Cardiac septum (tissue), 1 donor: ENCODE data around the gene ATF7IP. TPM values are rescaled to one million over a fixed set of nuclear protein-coding genes. Genes with fewer than 3 reads are reported as not detected.
"Not testable (repeated sequence)": the region's sequence is repeated elsewhere in the genome, so short reads cannot be mapped to it uniquely, and the experiment has no call there.

ENCODE experiments used
- DNase-seq: peaks from one replicate; pipeline ENCODE4 v3.0.0-alpha.2; 2020; ENCODE audit warnings: low spot score
- intact Hi-C: fragments of 100-400 bp; cut with DNase I; formaldehyde crosslinking; loops from one replicate; pipeline ENCODE4 v1.14.0; 2022
- total RNA-seq: library from RNA; stranded (reverse); fragmentation: NEBNext Ultra II Directional; extraction: Animal tissue kit (Norgen Biotek cat#: 25700); gene quantifications from one replicate; pipeline ENCODE4 v1.2.1, GENCODE V29; 2021
- donor health status: DM: no; HTN: no; CAD: no.

Gene ATF7IP
- total RNA-seq, 1 donor from 2014 or later, result 61.6 TPM

DNA sequence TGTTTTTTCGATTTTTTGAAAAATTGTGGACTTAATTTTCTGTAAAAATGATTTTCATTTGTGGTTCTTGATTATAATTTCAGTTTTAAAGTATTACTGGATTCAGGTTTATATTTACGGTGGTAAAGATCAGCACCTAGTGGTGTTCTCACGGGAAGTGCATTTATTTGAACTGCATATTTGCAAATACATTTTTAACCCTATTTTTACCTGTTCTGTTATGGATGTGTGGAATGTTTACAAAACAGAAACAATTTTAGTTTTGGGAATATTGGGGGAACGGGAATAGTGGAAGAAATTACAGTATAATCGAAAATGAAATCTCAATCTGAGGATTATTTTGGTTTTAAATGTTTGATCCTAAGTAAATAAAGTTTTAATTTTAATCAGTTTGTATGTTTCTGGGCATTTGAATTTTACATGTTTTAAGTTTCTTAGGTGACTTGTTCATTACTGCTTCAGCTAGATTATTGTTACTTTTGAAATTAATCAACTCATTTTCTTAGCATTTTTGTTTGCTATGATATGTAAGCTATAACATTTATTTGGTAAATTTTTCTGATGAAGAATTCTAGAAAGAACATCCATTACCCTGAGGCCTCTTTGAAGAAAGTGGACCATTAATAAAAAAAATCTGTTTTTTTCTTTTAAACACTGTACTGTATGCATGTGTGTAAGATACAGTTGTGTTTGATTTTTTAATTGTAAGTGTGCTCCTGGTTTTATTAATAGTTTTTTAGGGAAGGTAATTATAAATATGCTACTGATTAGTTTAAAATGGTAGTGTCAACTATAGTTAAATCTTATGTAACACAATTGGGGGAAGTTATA lies 942 bp downstream of the ATF7IP start:
- DNase-seq, result no peak
- intact Hi-C loops, result loop anchor here (2.0 to 10.0 kb wide), 3 partner anchors 18 to 188 kb away; no protein-coding TSS in a partner anchor

DNA sequence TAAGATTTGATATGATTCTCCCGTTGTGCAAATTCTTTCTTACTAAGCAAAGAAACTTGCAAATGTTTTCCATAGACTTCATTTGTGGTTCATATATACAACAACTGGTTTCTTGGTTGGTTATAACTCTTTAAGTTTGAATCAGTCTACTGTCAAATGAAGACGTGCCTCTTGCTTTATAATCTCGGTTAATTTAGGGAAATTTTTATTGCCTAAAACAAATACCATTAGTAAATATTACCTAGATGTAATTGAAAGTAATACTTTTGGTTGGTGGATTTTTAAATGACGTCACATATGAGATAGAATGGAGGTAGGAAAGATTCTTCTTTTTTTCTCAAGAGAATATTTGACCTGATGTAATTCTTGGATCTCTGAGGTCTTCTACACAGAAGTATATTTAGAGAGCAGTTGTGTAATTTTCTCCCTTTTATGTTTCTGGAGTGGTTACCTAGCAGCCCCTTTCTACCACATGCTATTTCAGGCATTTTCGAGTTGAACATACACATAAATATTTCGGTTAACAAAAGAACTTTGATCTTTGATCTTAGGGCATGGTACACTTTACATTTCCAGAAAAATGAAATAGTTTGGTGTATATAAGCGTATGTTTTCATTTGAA lies 1.7 kb downstream of the ATF7IP start:
- no peak for DNase-seq
- intact Hi-C loops, result loop anchor here (2.0 to 10.0 kb wide), 3 partner anchors 18 to 188 kb away; no protein-coding TSS in a partner anchor

DNA sequence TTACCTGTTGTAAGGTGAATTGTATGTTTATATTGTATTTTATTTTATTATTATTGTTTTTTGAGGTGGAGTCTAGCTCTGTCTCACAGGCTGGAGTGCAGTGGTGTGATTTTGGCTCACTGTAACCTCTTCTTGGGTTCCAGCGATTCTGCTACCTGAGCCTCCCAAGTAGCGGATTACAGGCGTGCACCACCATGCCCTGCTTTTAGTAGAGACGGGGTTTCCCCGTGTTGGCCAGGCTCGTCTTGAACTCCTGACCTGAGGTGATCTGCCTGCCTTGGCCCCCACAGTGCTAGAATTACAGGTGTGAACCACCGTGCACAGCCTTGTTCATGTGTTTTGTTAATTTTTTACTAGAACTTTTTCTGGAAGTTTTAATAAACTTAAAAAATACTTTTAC lies 3.8 kb downstream of the ATF7IP start:
- DNase-seq, result no peak
- intact Hi-C loops, result loop anchor here (5.0 to 10.0 kb wide), 2 partner anchors 48 to 185 kb away; no protein-coding TSS in a partner anchor

DNA sequence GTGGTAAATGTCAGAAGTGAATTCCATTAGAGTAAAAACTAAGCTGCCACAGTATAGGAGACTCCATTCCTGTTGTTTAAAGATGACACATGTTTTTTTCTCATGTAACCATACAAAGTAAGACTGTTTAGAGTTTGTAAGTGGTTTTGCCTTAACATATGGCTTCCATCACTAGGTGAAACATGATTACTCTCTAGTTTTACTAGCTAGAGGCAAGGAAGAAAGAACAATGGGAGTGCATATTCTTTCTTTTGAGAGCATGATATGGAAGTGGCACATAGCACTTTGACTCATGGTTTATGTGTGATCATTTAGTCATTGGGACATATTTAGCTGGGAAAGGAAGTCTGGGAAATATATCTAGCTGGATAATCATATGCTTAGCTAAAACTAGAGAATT lies 7.7 kb downstream of the ATF7IP start:
- intact Hi-C loops, result no loop called here
- DNase-seq, result no peak

DNA sequence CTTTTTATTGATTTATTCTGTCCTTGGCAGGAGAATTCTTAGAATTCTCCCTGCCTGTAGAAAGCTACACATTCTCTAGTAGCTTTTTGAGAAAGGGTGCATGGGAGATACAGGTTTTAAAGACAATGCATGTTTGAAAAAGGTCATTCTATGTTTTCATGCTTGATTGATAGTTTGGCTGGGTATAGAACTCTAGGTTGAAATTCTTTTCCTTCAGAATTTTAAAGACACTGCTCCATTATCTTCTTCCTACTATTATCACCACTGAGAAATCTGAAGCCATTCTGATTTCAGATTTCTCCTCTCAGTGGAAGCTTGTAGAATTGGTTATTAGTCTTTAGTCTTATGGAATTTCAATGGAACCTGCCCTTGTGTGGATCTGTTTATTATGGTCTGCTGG lies 14.0 kb downstream of the ATF7IP start:
- DNase-seq, result no peak
- intact Hi-C loops, result no loop called here

DNA sequence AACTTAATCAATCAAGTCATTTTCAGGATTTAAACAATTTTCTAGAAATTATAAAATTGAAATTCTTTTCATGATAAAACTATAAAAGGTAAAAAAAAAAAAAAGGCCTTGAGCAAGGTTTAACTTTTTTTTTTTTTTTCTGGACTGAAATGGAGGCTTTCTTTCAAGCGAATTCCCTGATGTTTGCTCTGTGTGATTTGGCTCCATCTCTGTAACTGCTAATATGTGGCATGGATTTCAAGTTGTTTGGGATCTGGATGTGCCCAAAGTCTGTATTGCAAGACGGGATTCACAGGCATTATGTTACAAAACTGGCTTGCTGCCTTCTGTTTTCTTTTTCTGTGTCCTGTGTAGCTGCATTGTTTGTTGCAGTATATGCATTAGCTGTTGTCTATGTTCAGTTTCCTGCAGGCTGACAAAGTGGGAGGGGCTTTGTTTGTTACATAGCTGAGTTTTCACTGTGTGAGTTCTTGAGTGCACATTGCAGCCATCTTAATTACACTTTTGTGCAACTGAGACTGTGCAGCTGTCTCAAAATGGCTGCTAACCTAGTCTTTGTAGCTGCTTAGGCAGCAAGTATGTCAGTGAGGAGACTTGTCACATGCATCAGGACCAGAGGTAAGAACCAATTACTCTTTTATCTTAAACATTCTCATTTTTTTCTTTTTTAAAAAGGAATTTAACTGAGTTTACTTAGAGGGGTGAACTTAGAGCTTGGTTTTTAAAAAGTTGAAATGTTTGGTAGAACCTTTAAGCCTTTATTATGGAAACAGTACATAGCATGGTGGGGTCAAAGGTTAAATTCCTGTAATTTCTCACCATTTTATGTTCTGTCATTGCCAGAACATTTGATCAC lies 19.5 kb downstream of the ATF7IP start:
- no peak for DNase-seq
- intact Hi-C loops, result loop anchor here (1.0 to 2.0 kb wide), 2 partner anchors 9 to 18 kb away; no protein-coding TSS in a partner anchor

DNA sequence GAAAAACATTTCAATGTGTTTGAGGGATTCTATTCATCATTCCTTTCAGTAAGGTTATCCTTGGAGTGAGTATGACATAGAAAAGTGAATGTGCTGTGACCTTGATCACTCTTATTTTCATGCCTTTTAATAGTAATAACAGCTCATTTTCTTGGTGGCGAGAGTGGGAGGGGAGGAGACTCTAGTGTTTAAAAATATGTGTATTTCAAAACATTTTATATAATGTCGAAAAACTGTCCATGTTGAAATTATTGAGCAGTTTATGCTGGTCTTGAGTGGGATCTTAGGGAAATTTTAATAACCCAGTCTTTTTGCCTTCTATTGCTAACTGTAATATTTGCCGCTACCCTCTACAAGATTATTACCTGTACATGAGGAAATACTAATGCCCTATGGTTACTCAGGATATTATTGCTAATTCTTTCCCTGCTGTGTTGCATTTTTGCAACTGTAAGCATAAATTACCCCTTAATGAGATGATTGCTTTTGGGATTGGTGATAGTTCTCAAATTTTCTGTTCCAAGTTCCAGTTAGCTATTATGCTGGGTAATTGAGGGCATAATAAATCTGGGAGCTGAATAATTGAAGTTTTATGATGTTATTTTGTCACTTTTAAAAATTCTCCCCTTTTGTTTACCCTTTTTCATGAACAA lies 21.9 kb downstream of the ATF7IP start:
- no peak for DNase-seq
- intact Hi-C loops, result no loop called here

DNA sequence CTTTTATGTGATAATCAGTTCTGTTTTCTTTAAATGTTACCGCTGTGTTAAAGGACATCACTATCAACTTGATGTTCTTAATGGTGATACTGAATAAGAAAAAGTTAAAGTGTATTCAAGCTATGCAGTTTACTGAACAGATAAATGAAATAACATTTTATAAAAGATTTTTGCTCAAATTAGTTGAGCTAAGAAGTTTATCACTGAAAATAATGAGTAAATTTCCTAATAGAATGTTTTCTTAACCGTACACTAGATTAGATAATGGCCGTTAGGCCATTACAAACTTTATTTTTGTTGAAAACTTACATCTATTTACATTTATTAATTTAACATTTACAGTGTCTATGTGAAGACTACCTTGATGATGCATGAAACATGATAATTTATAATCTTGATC lies 25.0 kb downstream of the ATF7IP start:
- intact Hi-C loops, result loop anchor here (5.0 to 10.0 kb wide), 2 partner anchors 133 to 384 kb away; a partner anchor contains a TSS

DNA sequence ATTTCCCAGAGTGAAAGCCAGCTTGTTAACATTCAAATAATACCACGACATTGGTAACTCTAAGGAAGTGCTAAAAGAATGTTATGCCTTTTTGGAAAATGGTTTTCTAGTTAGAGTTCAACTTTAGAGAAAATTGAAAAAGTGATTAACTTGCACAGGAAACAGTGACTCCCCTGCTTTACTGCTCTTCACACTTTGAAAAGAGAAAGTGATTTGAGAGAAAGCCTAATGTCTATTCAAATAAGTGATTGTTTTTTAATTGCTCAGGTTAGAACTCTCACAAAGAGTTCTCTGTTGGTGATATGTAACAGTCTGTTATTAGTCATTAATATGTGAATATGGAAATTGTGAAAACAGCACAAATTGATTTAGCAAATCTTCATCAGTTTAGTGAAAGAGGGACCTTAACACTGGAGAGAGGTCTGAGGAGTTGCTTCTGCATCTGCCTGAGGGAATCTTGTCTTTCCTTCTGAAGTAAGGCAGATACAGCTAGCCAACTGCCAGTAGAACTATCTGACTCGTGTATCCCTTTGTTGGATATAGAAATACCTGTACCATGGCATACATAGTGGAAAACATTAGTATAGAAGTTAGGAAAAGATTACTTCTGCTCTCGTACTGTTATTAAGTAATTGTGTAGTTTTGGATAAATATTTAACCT lies 25.5 kb downstream of the ATF7IP start:
- DNase-seq, result no peak
- intact Hi-C loops, result loop anchor here (5.0 to 10.0 kb wide), 2 partner anchors 134 to 384 kb away; a partner anchor contains a TSS

More for the DNA sequence above, 25.0 kb downstream of the ATF7IP start:
- no peak for DNase-seq

DNA sequence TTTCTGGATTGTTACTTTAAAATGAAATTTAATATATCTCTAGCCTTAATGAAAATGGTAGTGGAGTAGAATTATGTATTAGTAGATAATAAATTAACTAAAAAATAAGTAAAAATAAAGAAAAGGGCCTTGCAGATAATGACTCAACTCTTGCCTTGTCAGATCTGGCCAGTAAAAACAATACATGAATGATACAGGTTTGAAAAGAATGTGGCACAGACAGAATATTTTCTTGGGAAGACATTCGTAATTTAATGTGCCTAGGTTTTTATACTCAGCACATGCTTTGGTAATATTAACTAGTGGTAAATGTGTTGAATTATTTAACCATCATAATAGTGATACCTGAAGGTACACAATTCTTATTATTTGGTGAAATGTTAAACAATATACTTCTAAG lies 28.3 kb downstream of the ATF7IP start:
- DNase-seq, result no peak
- intact Hi-C loops, result loop anchor here (1.0 to 10.0 kb wide), 3 partner anchors 8 to 381 kb away; a partner anchor contains a TSS

DNA sequence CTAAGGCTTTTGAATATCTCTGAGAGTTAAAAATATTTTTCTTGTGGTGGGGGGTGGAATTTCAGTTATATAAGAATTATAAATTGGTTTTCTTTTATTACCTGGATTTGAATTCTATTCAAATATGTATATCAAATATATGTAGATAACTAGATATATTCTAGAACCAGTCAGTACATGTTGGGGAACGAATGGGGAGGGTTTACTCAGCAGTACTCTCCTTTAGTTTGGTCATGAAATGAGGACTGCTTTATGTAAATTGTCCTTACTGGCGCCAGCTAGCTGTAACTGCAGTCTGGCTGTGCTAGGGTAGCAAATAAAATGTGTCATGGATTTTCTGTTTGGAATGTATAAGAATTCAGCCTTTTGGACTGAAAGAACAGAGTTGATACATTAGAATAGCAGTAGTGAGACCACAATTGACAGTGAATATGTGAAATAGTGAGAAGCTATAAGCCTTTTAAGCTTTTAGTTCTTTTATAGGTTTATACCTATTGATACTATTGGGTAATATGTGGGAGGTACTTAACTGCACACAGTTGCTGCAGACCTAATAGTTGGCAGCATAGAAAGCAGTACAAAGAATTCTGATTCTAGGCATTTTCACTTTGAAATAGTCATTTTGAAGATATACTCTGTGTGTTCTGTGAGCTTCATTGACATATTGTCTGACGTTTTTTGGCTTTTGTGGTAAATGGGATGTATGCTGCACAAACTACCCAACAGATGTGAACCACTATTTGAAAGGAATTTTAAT lies 29.0 kb downstream of the ATF7IP start:
- intact Hi-C loops, result loop anchor here (1.0 to 10.0 kb wide), 3 partner anchors 9 to 380 kb away; a partner anchor contains a TSS

DNA sequence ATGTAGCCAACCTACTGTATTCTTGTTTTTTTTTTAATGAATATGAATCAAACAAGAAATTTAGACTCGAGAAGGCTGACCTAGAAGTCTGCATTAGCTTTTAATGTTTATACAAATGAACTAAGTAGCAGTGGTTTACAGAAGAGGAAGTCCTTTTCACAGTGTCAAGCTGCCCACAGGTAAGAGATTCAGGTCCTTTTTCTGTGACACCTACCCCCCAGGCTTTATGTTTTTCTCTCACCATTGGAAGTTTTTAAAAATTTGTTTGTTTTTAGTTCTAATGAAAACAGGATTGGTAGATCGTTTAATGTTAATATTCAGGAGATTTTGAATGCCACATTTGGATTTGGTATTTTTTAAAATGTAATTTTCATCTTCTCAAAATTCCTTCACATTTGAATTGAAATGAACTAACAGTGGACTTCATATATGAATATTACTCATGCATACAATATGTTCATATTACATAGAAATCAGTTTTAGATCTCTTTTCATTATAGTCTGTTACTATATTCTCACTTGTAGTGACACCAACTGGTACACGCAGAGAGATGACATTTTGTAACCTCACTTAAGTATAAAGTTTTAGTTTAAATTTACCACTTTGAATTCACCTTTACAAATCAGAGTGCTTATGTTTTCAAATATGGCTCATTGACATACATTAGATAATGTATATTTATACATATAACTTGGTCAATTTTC lies 29.7 kb downstream of the ATF7IP start:
- DNase-seq, result no peak
- intact Hi-C loops, result loop anchor here (10.0 kb wide), 1 partner anchor 380 kb away; a partner anchor contains a TSS

More for the DNA sequence above, 29.0 kb downstream of the ATF7IP start:
- DNase-seq, result no peak

DNA sequence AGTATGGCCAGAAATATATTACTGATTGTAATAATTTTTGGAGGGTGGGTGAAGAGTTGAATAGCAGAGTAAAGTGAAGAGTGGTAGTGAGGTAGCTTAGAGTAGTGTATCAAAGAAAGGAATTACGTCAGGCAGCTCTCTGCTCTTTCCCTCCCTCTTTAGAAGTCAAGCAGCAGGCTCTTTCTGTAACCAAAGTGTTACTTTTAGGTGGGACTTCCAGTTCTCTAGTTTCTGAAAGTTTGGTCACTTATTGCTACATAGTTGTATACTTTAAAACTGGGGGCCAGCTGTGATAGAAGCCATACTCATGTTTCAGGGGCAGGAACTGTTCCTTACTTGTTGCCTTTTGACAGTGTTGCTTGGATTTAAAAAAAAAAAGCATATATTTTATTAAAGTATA lies 30.6 kb downstream of the ATF7IP start:
- no peak for DNase-seq
- intact Hi-C loops, result loop anchor here (10.0 kb wide), 1 partner anchor 379 kb away; a partner anchor contains a TSS

DNA sequence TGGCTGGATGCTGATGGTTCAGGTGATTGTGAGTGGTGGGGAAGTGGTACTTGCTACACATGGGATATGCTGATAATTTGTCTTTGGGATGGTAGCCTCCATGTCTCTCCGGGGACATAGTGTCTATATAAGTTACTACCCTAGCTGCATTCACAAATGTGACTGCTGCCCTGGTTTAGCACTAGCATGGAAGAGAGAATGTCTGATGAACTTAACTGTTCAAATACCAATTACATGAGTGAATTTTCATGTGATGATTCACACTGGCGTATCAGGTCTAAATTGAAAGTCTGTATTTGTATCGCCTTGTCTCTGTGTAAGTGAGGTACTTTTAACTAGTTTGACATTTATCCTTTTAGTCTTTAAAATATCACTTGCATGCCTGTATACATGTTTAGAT lies 34.4 kb downstream of the ATF7IP start:
- intact Hi-C loops, result loop anchor here (10.0 kb wide), 1 partner anchor 375 kb away; a partner anchor contains a TSS
- DNase-seq, result no peak

DNA sequence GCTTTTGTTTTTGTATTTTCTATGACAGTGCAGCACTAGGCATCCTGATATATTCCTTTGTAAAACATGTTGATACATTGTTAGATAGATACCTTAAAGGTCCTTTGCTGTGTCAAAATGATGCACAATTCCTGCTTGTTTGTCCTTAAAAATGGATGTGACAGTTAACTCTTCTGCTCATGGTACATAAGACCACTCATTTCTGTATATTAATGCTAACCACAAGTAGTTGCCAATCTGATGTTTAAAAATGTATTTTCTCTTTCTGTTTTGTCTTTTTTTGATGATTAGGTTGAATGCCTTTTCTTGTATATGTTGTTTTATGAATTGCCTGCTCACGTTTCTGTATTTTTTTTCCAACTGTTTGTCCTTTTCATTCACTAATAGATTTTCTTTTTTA lies 35.1 kb downstream of the ATF7IP start:
- intact Hi-C loops, result no loop called here
- no peak for DNase-seq

DNA sequence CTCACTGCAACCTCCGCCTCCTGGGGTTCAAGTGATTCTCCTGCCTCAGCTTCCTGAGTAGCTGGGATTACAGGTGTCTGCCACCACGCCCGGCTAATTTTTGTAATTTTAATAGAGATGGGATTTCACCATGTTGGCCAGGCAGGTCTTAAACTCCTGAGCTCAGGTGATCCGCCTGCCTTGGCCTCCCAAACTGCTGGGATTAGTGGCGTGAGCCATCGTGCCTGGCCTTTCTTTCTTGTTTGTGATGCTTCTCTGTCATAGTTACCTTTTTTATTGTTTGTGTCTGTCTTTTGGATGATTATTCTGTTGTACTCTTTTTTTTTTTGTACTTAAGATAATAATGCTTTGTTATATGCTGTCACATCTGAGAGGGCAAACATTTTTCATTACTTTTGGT lies 35.8 kb downstream of the ATF7IP start:
- DNase-seq, intact Hi-C loops: not testable (repeated sequence)

DNA sequence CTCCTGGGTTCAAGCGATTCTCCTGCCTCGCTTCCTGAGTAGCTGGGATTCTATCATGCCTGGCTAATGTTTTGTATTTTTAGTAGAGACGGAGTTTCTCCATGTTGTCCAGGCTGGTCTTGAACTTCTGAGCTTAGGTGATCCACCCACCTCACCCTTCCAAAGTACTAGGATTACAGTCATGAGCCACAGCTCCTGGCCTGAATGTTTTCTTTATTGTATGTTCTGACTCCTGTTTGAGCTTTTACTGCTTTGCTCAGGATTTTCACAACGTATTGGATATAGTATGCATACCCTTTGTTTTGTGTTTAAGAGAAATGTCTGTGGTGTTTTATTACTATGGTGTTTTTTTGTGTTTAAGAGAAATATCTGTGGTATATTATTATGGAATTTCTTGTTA lies 37.2 kb downstream of the ATF7IP start:
- intact Hi-C loops, result no loop called here
- no peak for DNase-seq
